WTC11 (cell line): Measurements from ENCODE around the gene ERP44.

Experiments
- ESRRA ChIP-seq: sonication (generic); formaldehyde crosslinking; IDR thresholded peaks from 2 replicates; pipeline ENCODE4 v1.8.1; 2022; ENCODE audit warnings: mild to moderate bottlenecking, missing genetic modification reagents, borderline replicate concordance
- ZNF532 ChIP-seq: fragments of 250-450 bp; sonication (Bioruptor Pico); IDR thresholded peaks from 2 replicates; pipeline ENCODE4 v1.9.0; 2021; ENCODE audit warnings: mild to moderate bottlenecking, borderline replicate concordance
- TF ChIP-seq, protein P1 (sequence below): fragments of 250-450 bp; sonication (Bioruptor Pico); conservative IDR thresholded peaks from 2 replicates; pipeline ENCODE4 v1.9.0; 2021; ENCODE audit warnings: mild to moderate bottlenecking
- TF ChIP-seq, protein P2 (sequence below): sonication (generic); formaldehyde crosslinking; IDR thresholded peaks from 2 replicates; pipeline ENCODE4 v1.8.1; 2022; ENCODE audit warnings: missing genetic modification reagents, borderline replicate concordance

DNA sequence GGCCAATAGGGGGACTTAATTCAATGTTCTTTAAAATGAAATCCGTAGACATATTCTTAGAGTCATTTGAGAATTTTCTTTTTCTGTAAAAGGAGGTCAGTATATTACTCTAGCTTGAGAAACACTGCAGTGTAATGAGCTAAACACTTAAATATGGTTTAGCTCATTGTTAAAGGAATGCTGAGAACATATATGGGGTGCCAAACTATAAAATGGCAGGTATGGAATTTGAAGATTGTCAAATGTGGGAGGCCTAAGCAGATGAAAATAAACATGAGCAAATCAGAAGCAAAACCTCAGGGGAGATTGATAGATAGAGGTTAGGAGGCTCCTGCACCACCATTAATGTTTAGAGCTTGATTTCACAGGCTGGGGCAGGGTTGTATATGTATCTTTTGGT lies 134.5 kb downstream of the ERP44 start:
- TF ChIP-seq, protein P1, sequence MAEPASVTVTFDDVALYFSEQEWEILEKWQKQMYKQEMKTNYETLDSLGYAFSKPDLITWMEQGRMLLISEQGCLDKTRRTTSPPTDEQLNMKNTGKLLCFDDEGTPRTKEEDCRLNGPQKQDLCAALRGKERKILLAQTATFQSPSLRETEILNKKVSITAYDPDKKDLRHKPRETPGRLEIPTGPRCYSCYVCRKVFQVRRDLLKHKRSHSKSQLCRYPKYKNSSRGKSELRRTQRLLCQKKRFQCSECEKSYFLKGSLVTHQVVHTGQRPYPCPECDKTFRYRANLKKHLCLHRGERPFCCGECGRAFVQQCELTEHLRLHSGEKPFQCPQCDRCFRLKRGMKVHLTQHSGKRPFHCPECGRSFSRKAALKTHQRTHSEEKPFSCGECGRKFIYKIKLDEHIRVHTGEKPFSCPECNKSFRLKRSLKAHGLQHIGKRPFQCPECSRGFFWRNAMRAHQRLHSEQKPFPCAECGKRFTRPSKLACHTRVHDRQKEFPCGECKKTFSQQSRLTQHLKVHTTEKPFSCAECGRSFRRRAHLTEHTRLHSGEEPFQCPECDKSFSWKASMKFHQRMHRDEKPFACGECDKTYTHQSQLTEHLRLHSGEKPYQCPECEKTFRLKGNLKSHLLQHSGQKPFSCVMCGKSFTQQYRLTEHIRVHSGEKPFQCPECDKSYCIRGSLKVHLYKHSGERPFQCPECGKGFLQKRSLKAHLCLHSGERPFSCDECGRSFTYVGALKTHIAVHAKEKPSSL (CRISPR knock-in tag), result no peak
- TF ChIP-seq, protein P2, sequence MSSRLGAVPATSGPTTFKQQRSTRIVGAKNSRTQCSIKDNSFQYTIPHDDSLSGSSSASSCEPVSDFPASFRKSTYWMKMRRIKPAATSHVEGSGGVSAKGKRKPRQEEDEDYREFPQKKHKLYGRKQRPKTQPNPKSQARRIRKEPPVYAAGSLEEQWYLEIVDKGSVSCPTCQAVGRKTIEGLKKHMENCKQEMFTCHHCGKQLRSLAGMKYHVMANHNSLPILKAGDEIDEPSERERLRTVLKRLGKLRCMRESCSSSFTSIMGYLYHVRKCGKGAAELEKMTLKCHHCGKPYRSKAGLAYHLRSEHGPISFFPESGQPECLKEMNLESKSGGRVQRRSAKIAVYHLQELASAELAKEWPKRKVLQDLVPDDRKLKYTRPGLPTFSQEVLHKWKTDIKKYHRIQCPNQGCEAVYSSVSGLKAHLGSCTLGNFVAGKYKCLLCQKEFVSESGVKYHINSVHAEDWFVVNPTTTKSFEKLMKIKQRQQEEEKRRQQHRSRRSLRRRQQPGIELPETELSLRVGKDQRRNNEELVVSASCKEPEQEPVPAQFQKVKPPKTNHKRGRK (CRISPR knock-in tag), result no peak
- TF ChIP-seq ESRRA (CRISPR knock-in tag), result no peak
- no peak for TF ChIP-seq ZNF532 (CRISPR knock-in tag)
